ENCODE results near the gene SDK1.

SDK1 gene

DNA sequence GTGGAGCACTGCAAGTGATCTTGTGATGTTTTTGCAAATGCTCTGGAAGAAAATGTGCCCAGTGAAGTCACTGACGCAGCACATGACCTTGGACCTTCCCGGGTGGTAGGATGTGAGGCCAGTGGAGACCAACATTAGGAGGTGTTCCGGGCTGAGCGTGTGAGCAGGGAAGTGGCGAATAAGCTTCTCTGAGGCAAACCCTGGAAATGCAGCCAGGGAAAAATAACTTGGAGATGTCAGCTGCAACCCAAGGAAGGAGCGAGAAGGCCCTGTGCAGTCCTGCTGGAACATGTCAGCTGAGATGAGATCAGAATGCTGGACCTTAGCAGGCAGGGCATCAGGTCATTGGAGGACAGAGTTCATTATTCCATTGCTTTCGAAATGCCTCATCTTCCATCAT is 18.6 kb upstream of the SDK1 start:
- Histone ChIP-seq H3K27me3 (no peaks in the 10 kb centered on the region), H3K4me1 (no peaks in the 10 kb centered on the region), H3K9me3 (no peaks in the 10 kb centered on the region), H3K4me3 (ENCODE audit: low read depth, low read length) (no peak overlapping the region), H3K36me3 (no peaks in the 10 kb centered on the region)
- TF ChIP-seq, protein P1, sequence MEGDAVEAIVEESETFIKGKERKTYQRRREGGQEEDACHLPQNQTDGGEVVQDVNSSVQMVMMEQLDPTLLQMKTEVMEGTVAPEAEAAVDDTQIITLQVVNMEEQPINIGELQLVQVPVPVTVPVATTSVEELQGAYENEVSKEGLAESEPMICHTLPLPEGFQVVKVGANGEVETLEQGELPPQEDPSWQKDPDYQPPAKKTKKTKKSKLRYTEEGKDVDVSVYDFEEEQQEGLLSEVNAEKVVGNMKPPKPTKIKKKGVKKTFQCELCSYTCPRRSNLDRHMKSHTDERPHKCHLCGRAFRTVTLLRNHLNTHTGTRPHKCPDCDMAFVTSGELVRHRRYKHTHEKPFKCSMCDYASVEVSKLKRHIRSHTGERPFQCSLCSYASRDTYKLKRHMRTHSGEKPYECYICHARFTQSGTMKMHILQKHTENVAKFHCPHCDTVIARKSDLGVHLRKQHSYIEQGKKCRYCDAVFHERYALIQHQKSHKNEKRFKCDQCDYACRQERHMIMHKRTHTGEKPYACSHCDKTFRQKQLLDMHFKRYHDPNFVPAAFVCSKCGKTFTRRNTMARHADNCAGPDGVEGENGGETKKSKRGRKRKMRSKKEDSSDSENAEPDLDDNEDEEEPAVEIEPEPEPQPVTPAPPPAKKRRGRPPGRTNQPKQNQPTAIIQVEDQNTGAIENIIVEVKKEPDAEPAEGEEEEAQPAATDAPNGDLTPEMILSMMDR (IDR thresholded peaks at IDR 0.05; ENCODE audit: low read depth, low read length) = no peak
- no peak for DNase-seq

- H3K4me3 ChIP-seq (ENCODE audit: low read depth, low read length) = no peak overlapping the region
Measured at GRCh38 chr7:3283130-3283704, 17.8 kb upstream of the SDK1 start.

GRCh38 chr7:3285652-3286051 is 15.4 kb upstream of the SDK1 start:
- Histone ChIP-seq H3K36me3 (no peaks in the 10 kb centered on the region), H3K4me1 (no peaks in the 10 kb centered on the region), H3K4me3 (ENCODE audit: low read depth, low read length) (no peak overlapping the region), H3K27me3 (no peaks in the 10 kb centered on the region), H3K9me3 (no peaks in the 10 kb centered on the region; the same call in 1 of the 2 replicates)
- TF ChIP-seq, protein P1 (IDR thresholded peaks at IDR 0.05; ENCODE audit: low read depth, low read length) = no peak
- no peak for DNase-seq

More at GRCh38 chr7:3283130-3283704, 17.8 kb upstream of the SDK1 start:
- Histone ChIP-seq H3K4me1 (no peaks in the 10 kb centered on the region), H3K9me3 (no peaks in the 10 kb centered on the region), H3K36me3 (no peaks in the 10 kb centered on the region), H3K27me3 (no peaks in the 10 kb centered on the region)
- no peak for DNase-seq
- TF ChIP-seq, protein P1 (IDR thresholded peaks at IDR 0.05; ENCODE audit: low read depth, low read length) = no peak

DNA sequence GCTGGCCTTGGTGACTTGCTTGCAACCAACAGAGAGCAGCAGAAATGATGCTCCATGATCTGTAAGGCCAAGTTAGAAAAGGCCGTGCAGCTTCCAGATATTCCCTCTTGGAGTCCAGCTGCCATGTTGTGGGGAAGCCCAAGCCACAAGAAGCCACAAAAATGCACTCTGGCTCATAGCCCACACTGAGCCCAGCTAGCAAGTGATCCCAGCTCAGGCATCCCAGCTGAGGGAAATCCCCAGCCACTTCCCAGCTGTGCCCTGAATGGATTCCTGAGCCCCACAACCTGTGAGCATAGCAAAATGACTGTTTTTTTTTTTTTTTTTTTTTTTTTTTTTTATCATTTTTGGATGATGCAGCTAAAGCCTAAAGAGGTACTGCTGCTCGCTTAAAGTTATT is 11.1 kb upstream of the SDK1 start:
- no peaks in the 10 kb centered on the region for H3K4me1 ChIP-seq
- no peak overlapping the region for H3K4me3 ChIP-seq (ENCODE audit: low read depth, low read length)
- no peak for DNase-seq
- no peaks in the 10 kb centered on the region for H3K27me3 ChIP-seq
- no peaks in the 10 kb centered on the region for H3K36me3 ChIP-seq
- TF ChIP-seq, protein P1 (IDR thresholded peaks at IDR 0.05; ENCODE audit: low read depth, low read length) = no peak
- no peaks in the 10 kb centered on the region; the same call in 1 of the 2 replicates for H3K9me3 ChIP-seq

DNA sequence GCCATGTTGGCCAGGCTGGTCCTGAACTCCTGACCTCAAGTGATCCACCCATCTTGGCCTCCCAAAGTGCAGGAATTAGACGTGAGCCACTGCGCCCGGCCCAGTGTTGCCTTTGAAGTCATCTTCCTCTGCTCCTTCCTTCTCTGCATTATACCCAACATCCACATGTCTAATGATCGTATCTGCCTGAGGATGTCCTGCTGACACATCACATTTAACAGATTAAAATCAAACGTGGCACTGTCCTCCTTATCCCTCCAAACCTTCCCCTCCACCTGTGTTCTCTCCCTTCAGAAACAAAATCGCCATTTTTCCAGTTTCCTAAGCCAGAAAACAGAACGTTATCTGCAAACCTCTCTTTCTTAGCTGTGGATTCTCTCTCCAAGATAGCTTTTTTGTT is 8.4 kb upstream of the SDK1 start:
- H3K9me3 ChIP-seq = no peaks in the 10 kb centered on the region; the same call in 1 of the 2 replicates
- H3K4me1 ChIP-seq = no peaks in the 10 kb centered on the region
- H3K4me3 ChIP-seq (ENCODE audit: low read depth, low read length) = no peak overlapping the region
- no peaks in the 10 kb centered on the region for H3K36me3 ChIP-seq
- H3K27me3 ChIP-seq = no peaks in the 10 kb centered on the region
- TF ChIP-seq, protein P1 (IDR thresholded peaks at IDR 0.05; ENCODE audit: low read depth, low read length) = no peak
- no peak for DNase-seq

- no peaks in the 10 kb centered on the region; the same call in 1 of the 2 replicates for H3K9me3 ChIP-seq
- no peak overlapping the region for H3K4me3 ChIP-seq (ENCODE audit: low read depth, low read length)
- H3K27me3 ChIP-seq = no peaks in the 10 kb centered on the region
- H3K36me3 ChIP-seq = no peaks in the 10 kb centered on the region
- TF ChIP-seq, protein P1 (IDR thresholded peaks at IDR 0.05; ENCODE audit: low read depth, low read length) = no peak
- H3K4me1 ChIP-seq = no peaks in the 10 kb centered on the region
- DNase-seq = no peak
Measured at GRCh38 chr7:3294432-3295100, 6.5 kb upstream of the SDK1 start.
